H1 (cell line): ENCODE results near the gene CACNA1D.

Source experiments
- CTCF ChIP-seq, 3 experiments: IDR thresholded peaks; 1 replicate in 2 of 3; 2 replicates in 1 of 3; pipeline versions ENCODE4 v1.5.1 to v1.6.1; 2011; ENCODE audit warnings: low read length in 3 of 3, mild to moderate bottlenecking in 3 of 3, inconsistent platforms in 2 of 3, low read depth in 1 of 3, moderate library complexity in 1 of 3; ENCODE audit not compliant: insufficient read depth in 1 of 3; ENCODE audit errors: control extremely low read depth in 1 of 3
- GTF2F1 ChIP-seq: IDR thresholded peaks from 2 replicates; pipeline ENCODE4 v1.6.1; 2012; ENCODE audit warnings: low read depth, low read length, improper control_type of control experiment, borderline replicate concordance
- MAFK ChIP-seq: IDR thresholded peaks from 2 replicates; pipeline ENCODE4 v1.6.1; 2012; ENCODE audit warnings: low read depth, mild to moderate bottlenecking, improper control_type of control experiment, low read length

GRCh38 chr3:53794597-53794996 lies 300.2 kb downstream of the CACNA1D start:
- no peak for TF ChIP-seq GTF2F1
- TF ChIP-seq CTCF (IDR thresholded peaks at IDR 0.05; ENCODE audit: control extremely low read depth in 1 of 3, insufficient read depth in 1 of 3, low read depth in 1 of 3, low read length in 3 of 3): no peak
- TF ChIP-seq MAFK: no peak
